GM19239 (cell line): Measurements from ENCODE around the gene ZNF488.
"Not testable (repeated sequence)": the region's sequence is repeated elsewhere in the genome, so short reads cannot be mapped to it uniquely, and the experiment has no call there.

ENCODE experiments used
- DNase-seq: peaks from one replicate; pipeline ENCODE4 v3.0.0; 2011; ENCODE audit warnings: low spot score; ENCODE audit not compliant: insufficient read length
- FAIRE-seq: peaks from 2 replicates; lab custom pipeline; 2011; peaks lifted over from hg19 to GRCh38; lab: Jason Lieb, UNC

The ZNF488 gene

GRCh38 chr10:47384148-47384921 lies at the start of gene ZNF488:
Gene ZNF488 (minus strand): TSS chr10:47384293. CDS start chr10:47368829, 15,464 bp downstream.
- DNase-seq: peak; percentile 81
- no peak for FAIRE-seq

GRCh38 chr10:47425813-47426419 lies 41.8 kb upstream of the ZNF488 start:
- DNase-seq (no peak), FAIRE-seq (no peak)

GRCh38 chr10:47424231-47424630 lies 40.1 kb upstream of the ZNF488 start:
- DNase-seq: no peak
- FAIRE-seq: no peak

GRCh38 chr10:47423476-47423875 lies 39.4 kb upstream of the ZNF488 start:
- DNase-seq (no peak), FAIRE-seq (no peak)

GRCh38 chr10:47421057-47421952 lies 37.2 kb upstream of the ZNF488 start:
- FAIRE-seq: no peak

GRCh38 chr10:47420305-47421056 lies 36.4 kb upstream of the ZNF488 start:
- FAIRE-seq (no peak), DNase-seq (no peak)

More at GRCh38 chr10:47421057-47421952, 37.2 kb upstream of the ZNF488 start:
- no peak for DNase-seq

GRCh38 chr10:47419421-47419820 lies 35.3 kb upstream of the ZNF488 start:
- DNase-seq: no peak
- no peak for FAIRE-seq

GRCh38 chr10:47418966-47419365 lies 34.9 kb upstream of the ZNF488 start:
- DNase-seq (no peak), FAIRE-seq (no peak)

GRCh38 chr10:47418321-47418720 lies 34.2 kb upstream of the ZNF488 start:
- DNase-seq (no peak), FAIRE-seq (no peak)

GRCh38 chr10:47416305-47417218 lies 32.5 kb upstream of the ZNF488 start:
- FAIRE-seq, DNase-seq: not testable (repeated sequence)

- DNase-seq (no peak), FAIRE-seq (no peak)
Observed at GRCh38 chr10:47415520-47416304, 31.6 kb upstream of the ZNF488 start.

GRCh38 chr10:47414752-47415519 lies 30.8 kb upstream of the ZNF488 start:
- no peak for FAIRE-seq
- DNase-seq: no peak

- no peak for DNase-seq
- no peak for FAIRE-seq
Observed at GRCh38 chr10:47414227-47414592, 30.1 kb upstream of the ZNF488 start.

- DNase-seq (no peak), FAIRE-seq (no peak)
Observed at GRCh38 chr10:47413531-47414226, 29.6 kb upstream of the ZNF488 start.

GRCh38 chr10:47412869-47413268 lies 28.8 kb upstream of the ZNF488 start:
- FAIRE-seq (no peak), DNase-seq (no peak)

GRCh38 chr10:47412177-47412730 lies 28.2 kb upstream of the ZNF488 start:
- DNase-seq: no peak
- no peak for FAIRE-seq

- no peak for DNase-seq
- no peak for FAIRE-seq
Observed at GRCh38 chr10:47410862-47411261, 26.8 kb upstream of the ZNF488 start.
